Cardiac muscle cell (in vitro differentiated cells and primary cell): ENCODE measurements around the gene CSTB. TPM values are rescaled to one million over a fixed set of nuclear protein-coding genes. Genes with fewer than 3 reads are reported as not detected.

Experiments
- DNase-seq, 2 donors: peaks; one replicate each; pipeline versions ENCODE4 v3.0.0 to v3.0.0-alpha.2; 2010 to 2017; ENCODE audit warnings: low read depth in 1 of 2, low spot score in 1 of 2
- H3K27ac ChIP-seq: fragments of 200-600 bp; sonication (generic); 2 replicates; pipeline ENCODE4 v1.5.1; 2016
- H3K27me3 ChIP-seq: fragments of 200-600 bp; sonication (generic); 2 replicates; pipeline ENCODE4 v1.6.0; 2016; ENCODE audit warnings: control low read depth
- H3K36me3 ChIP-seq: fragments of 200-600 bp; sonication (generic); 2 replicates; pipeline ENCODE4 v1.5.1; 2016; ENCODE audit warnings: control low read depth
- H3K4me1 ChIP-seq: fragments of 200-600 bp; sonication (generic); 2 replicates; pipeline ENCODE4 v1.8.1; 2017; ENCODE audit warnings: low read depth, mild to moderate bottlenecking, mixed run types
- H3K4me3 ChIP-seq: fragments of 200-600 bp; sonication (generic); 2 replicates; pipeline ENCODE4 v1.5.1; 2016; ENCODE audit warnings: mild to moderate bottlenecking
- H3K9me3 ChIP-seq: fragments of 200-600 bp; sonication (generic); 2 replicates; pipeline ENCODE4 v1.5.1; 2017; ENCODE audit warnings: low read depth, mild to moderate bottlenecking, control low read depth
- CTCF ChIP-seq: IDR thresholded peaks from 2 replicates; pipeline ENCODE4 v1.5.1; 2012; ENCODE audit warnings: low read depth, mild to moderate bottlenecking, low read length
- polyA plus RNA-seq: library from polyadenylated mRNA; unstranded; fragments of >200 nt; fragmentation: Nextera tagmentation; extraction: Ambion mirVana; gene quantifications from 2 replicates; pipeline ENCODE4 v1.2.1, GENCODE V29; 2016
- total RNA-seq: library from RNA; depleted of rRNA; stranded (reverse); fragments of >200 nt; gene quantifications from 2 replicates; pipeline ENCODE4 v1.2.3, GENCODE V29; 2016

Gene CSTB
- total and polyA plus RNA-seq, 2 experiments from 2014 or later = 9.8 to 83.3 TPM

- no peak overlapping the region for H3K4me3 ChIP-seq
- peaks cover 12% of the 10 kb centered on the region for H3K36me3 ChIP-seq
- no peak for DNase-seq
- no peaks in the 10 kb centered on the region for H3K27me3 ChIP-seq
- H3K4me1 ChIP-seq = peaks cover 12% of the 10 kb centered on the region
- TF ChIP-seq CTCF = no peak
- no peaks in the 10 kb centered on the region for H3K9me3 ChIP-seq
- no peak overlapping the region for H3K27ac ChIP-seq
Measured at GRCh38 chr21:43770066-43770655, 5.9 kb downstream of the CSTB start.

- H3K27ac ChIP-seq = no peak overlapping the region
Measured at GRCh38 chr21:43769325-43769958, 6.7 kb downstream of the CSTB start.

GRCh38 chr21:43768868-43769167 lies 7.3 kb downstream of the CSTB start:
- DNase-seq = no peak
- no peak overlapping the region for H3K4me3 ChIP-seq
- H3K9me3 ChIP-seq = no peaks in the 10 kb centered on the region
- TF ChIP-seq CTCF = no peak
- H3K27me3 ChIP-seq = no peaks in the 10 kb centered on the region
- no peak overlapping the region for H3K27ac ChIP-seq
- peaks cover 12% of the 10 kb centered on the region for H3K36me3 ChIP-seq
- peaks cover 4% of the 10 kb centered on the region for H3K4me1 ChIP-seq

More at GRCh38 chr21:43769325-43769958, 6.7 kb downstream of the CSTB start:
- peaks cover 12% of the 10 kb centered on the region for H3K36me3 ChIP-seq
- no peaks in the 10 kb centered on the region for H3K9me3 ChIP-seq
- no peak for TF ChIP-seq CTCF
- no peaks in the 10 kb centered on the region for H3K27me3 ChIP-seq
- no peak for DNase-seq
- H3K4me3 ChIP-seq = no peak overlapping the region
- peaks cover 6% of the 10 kb centered on the region for H3K4me1 ChIP-seq

- no peak overlapping the region for H3K4me3 ChIP-seq
- no peaks in the 10 kb centered on the region for H3K27me3 ChIP-seq
- no peak for TF ChIP-seq CTCF
- H3K36me3 ChIP-seq = peaks cover 7% of the 10 kb centered on the region
- H3K27ac ChIP-seq = no peak overlapping the region
- H3K9me3 ChIP-seq = no peaks in the 10 kb centered on the region
- peaks cover 4% of the 10 kb centered on the region for H3K4me1 ChIP-seq
- peak; percentile 11 to 86 for DNase-seq
Measured at GRCh38 chr21:43767984-43768867, 7.9 kb downstream of the CSTB start.

- no peak for DNase-seq
- H3K27ac ChIP-seq = no peak overlapping the region
- H3K9me3 ChIP-seq = no peaks in the 10 kb centered on the region
- H3K27me3 ChIP-seq = no peaks in the 10 kb centered on the region
- peaks cover 4% of the 10 kb centered on the region for H3K4me1 ChIP-seq
- H3K4me3 ChIP-seq = no peak overlapping the region
- peaks cover under 1% of the 10 kb centered on the region for H3K36me3 ChIP-seq
- no peak for TF ChIP-seq CTCF
Measured at GRCh38 chr21:43767498-43767983, 8.6 kb downstream of the CSTB start.
